GM18868 (cell line): ENCODE data around the gene GLYAT.
"Not testable (repeated sequence)": the region's sequence is repeated elsewhere in the genome, so short reads cannot be mapped to it uniquely, and the experiment has no call there.

ENCODE experiments used
- ATAC-seq: cut with Tn5 transposase; IDR thresholded peaks from one replicate; pipeline ENCODE4 v1.9.1; 2021; ENCODE audit warnings: mild to moderate bottlenecking, moderate library complexity; ENCODE audit not compliant: unreplicated experiment

GLYAT gene

DNA sequence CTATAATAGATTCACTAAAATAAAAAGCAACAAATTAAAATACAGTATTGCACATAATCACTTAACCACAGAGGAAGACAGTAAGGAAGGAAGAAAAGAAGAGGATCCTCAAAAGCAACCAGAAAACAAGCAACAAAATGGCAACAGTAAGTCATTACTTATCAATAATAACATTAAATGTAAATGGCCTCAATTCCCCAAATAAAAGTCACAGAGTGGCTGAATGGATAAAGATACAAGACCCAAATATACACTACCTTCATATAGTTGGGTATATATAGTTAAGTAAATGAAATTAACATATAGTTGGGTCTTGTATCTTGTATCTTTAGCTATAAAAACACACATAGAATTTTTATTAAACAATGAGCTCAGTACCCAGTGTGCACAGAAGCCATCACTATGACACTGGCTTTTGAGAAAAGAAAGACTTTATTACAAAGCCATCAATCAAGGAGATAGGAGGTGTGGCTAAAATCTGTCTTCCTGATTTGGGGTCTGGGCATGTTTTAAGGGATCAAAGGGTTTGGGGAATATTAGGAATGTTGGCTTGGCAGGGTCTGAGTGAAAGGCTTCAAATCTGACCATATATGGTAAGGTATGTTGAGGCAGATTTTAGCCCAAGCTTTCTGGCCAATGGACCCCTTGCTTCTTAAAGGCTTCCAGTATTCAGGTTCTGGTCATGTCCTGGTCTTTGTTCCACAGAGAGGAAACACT, 13.4 kb upstream of the GLYAT start:
- ATAC-seq: no peak

DNA sequence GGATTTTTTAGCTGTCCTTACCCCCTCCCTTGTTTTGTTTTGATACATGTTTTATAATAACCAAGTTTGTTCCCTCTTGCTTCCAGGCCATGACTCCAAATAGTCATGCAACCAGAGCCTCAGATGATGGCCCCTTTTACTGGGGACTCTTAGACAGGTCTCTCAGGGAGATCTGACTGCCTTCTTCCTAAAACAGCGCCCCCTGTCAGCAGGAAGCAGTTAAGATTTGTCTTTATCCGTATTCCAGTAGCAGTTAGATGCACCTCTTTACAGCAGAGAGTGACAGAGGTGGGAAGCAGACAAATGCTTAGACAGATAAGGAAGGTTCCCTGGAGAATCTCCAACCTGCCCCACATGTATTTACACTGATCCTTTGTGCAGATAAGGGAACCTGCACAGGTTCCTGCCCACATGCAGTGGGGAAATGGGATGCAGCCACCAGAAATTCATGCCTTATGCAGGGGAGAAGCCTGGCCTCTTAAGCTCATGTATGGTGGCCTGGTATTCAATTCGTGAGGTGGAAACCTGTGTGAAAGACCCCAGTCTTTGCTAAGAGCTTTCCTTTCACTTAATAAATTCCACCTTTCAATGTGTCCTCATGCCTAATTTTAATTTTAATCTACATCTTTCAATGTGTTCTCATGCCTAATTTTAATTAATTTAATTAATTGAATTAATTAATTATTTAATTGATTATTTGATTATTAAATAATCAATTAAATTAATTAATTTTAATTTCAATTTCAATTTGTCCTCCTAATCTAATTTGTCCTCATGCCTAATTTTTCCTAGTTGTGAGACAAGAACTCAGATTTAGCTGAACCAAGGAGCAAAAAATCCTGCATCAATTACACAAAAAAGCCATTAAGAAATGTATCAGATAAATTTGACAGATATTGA, 11.5 kb upstream of the GLYAT start:
- no peak for ATAC-seq

DNA sequence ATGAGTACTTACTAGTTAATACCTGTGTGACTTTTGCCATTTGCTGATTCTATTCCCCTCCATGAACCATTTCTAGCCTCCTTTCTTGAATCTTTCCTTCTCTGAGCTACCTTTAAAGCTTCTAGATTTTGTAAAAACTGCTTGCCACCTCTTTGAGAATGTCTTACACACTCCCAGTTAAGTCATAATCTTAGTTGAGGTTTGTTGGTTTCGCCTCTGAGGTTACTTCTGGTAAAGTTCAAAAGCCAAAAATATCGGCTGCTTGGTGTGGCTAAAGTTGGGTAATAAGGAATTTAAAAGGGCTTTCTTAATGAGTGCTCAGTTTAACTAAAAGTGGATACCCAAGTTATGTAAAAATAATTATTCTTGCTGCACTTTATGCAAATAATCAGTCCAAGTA, 10.4 kb upstream of the GLYAT start:
- ATAC-seq: no peak

DNA sequence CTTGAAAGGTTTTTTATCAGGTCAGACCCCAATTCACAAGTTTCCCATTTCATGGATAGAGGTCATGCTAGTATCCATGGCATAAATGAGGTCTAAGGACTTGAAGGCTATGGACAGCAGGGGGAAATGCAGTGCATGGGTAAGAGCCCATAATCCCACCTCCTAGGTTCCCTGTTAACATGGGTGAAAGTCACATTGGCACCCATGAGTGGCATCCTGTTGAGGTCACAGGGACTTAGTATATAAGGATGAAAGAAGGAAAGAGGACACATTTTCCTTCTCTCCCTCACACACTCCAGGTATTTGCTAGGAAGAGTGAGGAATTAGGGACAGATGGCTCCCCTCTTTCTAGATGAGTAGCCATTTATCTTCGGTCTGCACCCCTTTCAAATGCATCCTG, 9.4 kb upstream of the GLYAT start:
- ATAC-seq: no peak

DNA sequence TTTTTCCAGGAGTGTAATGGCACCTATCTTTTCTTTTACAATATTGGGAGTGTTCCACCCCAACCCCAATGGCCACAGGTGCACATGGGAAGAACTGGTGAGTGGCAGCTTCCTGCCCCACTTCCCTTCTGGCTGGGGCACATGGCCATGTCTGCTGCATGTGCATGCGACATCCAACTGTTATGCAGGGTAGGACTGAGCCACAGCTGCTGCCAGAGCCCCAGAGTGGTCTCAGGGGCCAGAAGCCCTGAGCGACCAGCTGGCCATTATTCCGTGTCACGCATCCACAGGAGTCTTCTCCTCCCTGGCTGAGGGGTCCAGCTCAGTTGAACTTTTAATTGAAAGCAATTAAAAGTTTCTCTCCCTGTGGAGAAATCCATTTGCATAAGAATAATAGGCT, 8.7 kb upstream of the GLYAT start:
- ATAC-seq: no peak

DNA sequence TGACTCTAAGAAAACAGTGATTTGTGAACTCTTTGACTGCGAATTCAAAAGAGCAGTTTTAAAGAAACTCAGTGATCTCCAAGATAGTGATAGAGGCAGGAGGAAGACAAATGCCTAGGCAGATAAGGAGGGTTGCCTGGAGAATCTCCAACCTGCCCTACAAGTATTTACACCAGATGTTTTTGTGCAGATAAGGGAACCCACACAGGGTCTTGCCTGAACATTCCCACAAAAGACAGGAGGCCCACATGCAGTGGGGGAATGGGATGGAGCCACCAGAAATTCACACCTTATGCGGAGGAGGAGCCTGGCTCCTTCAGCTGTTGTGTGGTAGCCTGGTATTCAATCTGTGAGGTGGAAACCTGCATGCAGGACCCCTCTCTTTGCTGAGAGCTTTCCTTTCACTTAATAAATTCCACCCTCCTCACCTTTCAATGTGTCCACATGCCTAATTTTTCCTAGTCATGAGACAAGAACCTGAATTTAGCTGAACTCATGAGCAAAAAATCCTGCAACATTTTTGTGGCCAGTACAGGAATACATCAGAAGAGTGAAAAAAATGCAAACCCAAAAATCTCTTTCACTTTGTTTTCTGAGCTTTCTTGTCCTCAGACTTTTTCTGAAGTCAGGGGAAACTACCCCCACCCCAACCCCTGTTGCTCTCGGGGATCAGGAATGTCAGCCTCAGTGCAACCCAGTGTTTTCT, 8.1 kb upstream of the GLYAT start:
- ATAC-seq: no peak

DNA sequence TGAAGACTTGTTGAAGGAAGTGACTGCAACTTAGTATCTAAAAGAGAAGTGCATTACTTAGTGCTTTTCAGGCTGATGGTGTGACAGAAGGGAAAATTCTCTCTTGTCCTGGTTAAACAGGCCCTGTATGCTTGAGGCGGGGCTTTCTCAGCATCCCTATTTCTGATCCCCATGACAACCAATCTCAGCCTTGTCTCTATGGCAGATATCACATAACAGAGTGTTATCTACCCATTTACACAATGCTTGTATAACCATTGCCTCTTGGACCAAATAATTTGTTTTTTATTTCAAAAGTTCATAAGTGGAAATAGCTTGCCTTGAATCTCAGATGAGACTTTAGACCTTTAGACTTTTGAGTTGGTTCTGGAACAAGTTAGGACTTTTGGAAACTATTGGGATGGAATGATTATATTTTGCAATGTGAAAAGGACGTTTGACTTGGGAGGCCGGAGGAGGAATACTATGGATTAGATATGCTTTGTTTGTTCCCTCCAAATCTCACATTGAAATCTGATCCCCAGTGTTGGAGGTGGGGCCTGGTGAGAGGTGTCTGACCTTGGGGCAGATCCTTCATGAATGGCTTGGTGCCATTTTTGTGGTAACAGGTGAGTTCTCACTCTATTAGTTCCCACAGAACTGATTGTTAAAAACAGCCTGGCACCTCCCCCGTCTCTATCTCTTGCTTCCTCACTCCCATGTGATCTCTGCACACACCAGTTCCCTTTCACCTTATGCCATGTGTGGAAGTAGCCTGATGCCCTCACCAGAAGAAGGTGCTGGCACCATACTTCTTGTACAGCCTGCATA, 3.1 kb upstream of the GLYAT start:
- ATAC-seq: no peak

DNA sequence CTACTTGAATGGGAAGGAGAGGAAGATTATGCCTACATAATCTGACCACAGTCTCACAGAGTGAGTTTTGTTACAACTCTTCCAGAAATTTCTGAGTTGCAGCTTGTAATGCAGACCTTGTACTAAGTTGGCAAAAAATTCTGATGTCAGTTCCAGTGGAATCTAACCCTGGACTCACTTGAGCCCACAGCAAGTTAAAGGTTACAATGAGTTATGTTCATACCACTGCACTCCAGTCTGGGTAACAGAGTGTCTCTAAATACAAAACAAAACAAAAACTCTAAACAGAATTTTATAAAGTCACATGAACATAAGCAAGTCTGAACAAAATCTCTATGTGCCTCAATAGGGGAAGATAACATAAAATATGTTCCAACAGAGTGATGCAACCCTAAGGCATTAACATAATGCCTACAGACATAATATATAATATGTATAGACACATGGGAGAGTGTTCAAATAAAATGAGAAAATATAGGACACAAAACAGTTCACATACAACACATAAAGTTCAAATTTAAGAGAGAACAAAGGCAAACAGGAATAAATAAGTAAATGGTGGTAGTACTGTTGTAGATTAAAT, 1.1 kb downstream of the GLYAT start:
- ATAC-seq: no peak

DNA sequence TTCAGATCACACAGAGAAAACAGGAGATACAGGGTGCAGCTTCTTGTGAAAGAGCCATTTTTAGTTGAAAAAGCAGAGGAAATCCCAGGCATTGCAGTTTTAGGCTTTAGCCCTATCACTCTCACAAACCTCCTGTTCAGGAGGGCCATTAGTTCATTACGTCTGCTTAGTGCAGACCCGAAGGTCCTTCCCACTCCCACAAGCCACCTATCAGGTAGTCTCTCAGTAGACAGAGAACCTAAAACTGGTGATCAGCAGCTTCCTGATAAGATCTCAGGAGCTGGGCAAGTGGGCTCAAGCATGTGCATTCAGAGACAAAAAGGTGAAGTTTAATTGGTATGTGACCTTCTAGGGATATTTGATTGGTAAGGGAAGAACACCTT, 4.3 kb downstream of the GLYAT start:
- no peak for ATAC-seq

DNA sequence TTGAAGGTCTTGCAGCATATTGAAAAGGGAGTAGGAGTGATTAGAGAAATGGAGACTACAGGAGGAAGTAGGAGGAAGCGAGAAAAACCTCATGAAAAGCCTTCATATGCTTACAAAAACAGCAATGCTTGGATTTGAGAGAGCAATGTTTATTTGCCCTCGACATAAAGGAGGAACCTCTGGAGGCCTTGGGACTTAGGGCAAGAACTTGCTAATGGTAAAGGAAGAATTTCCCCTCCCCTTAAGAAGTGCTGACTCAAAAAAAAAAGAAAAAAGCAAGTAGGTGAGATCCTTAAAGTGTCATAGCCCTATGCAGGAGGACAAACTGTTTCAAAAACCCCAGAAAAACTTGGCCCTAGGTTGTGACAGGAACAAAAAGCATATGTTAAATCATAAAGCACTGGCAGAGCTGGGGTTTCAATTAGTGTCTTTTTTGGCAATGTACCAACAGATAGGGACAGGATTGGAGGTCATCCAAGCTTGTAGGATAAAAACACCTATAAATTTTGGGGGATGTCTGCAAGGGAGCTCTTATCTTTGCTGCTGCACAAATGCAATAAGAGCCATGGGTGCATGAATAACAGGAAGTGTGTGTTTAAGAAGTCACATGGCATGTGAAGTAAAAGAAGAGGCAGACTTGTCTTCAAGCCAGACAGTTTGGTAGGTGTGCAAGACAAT, 4.9 kb downstream of the GLYAT start:
- no peak for ATAC-seq

DNA sequence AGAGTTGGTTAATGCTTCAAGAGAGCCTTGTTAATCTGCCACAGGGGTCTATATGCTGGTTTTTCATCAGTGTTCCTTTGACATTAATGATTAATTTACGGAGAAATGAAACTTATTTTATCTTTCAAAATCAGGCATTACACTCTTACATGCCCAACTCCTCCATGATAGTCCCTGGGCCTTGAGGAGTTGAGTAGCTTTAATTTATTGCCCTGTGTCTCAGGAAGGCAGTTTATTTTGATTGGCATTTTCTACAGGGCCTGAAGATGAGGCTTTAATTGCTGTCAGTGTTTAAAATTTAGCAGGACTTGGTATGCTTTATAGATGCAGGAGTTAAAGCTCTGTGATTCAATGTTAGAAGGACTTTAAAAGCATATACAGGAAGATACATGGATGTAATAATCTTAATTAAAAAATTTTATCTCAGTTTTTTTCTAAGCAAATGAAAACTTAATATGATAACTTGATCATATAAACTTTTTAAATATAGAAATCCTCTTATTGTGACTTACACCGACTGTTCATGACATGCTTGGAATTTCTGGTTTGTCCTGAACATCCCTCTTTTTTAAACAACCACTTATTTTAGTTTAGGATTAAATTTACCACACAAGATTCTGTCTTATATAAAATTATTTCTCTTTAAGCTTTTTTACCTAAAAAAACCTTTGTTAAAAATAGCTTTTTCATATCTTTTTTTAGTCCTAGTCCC, 12.2 kb downstream of the GLYAT start:
- ATAC-seq: no peak

DNA sequence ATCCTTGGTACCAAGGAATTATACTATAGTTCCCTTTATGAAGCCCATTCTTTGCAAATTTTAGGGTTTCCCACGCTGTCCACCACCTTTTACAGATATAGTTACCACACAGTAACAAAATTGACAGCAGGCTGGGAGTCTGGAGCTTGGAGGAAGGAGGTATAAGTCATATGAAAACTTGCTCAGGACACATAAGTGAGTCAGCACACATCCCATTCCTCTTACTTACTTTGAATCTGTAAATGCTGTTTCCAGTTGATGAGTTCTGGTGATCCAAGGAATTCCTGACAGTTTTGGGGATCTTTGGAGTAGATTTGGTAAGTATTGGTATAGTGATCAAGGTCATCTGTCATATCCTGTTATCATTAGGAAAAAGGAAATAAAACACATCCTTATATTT, 19.2 kb downstream of the GLYAT start:
- ATAC-seq: no peak

DNA sequence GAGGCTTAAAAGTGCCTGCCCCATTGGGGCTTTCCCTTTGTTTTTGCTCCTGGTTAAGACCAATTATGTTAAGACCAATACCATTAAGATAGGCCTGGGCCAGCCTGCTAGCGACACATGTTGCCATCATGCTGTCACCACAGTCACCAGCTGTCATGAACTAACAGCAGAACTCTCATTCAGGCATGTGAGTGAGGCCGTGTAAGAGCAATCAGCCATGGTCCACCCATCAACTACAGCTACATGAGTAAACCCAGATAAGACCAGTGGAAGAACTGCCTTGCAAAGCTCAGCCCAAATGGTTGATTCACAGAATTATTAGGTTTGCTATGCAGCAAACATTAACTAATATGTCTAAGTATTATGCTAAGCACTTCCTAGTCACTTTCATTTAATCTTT, 19.9 kb downstream of the GLYAT start:
- no peak for ATAC-seq

DNA sequence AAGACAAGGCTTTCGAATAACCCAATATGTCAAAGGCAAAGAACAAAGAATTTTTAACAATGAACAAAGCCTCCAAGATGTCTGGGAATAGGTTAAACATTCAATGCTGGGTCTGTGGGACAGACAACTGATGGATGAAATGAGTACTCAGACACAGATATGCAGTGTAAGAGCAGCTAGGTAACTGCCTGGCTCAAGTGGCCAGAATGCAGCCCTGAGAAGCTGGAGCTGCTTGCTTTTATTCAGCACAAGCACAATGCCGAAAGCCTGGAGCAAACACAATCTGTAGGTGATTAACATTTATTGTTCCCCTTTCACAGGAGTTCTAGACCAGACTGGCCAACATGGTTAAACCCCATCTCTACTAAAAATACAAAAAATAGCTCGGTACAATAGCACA, 24.0 kb downstream of the GLYAT start:
- ATAC-seq: no peak

DNA sequence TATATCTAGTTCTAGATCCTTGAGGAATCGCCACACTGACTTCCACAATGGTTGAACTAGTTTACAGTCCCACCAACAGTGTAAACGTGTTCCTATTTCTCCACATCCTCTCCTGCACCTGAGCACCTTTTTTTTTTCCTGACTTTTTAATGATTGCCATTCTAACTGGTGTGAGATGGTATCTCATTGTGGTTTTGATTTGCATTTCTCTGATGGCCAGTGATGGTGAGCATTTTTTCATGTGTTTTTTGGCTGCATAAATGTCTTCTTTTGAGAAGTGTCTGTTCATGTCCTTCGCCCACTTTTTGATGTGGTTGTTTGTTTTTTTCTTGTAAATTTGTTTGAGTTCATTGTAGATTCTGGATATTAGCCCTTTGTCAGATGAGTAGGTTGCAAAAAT, 34.9 kb downstream of the GLYAT start:
- ATAC-seq: not testable (repeated sequence)

DNA sequence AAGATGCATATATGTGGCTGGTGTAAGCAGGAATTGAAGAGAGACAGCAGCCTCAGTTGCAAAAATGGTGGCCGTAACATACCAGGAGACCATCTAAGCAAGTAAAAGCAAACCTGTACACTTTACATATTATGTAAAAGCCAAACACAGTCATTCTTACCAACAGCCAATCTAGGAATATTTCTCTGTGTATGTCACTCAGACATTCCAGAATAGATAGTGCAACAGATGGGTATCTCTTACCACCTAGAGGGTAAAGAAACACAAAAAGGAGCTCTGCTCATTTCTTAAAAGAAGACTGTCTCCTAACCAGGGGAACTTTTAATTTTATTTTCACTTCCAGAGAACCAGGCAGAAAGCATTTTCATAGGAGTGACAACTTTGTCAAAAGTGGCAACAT, 38.7 kb downstream of the GLYAT start:
- ATAC-seq: no peak

DNA sequence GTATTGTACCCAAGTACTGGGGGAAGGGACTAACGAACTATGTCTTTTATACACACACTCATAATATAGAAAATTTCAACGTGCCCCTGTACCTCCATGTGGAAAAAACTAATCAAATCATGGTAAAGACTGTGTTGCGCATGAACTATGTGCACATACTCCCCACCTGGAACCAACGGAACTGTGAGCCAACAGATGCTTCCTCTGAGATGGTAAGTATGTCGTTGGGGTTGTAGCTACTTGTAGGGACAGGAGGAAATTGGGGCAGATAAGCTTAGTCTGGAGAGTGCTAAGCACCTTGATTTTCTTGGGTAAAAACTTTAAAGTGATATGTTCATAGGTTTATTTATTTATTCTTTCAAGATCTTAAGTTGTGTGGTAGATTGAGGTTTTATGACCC, 40.1 kb downstream of the GLYAT start:
- no peak for ATAC-seq

DNA sequence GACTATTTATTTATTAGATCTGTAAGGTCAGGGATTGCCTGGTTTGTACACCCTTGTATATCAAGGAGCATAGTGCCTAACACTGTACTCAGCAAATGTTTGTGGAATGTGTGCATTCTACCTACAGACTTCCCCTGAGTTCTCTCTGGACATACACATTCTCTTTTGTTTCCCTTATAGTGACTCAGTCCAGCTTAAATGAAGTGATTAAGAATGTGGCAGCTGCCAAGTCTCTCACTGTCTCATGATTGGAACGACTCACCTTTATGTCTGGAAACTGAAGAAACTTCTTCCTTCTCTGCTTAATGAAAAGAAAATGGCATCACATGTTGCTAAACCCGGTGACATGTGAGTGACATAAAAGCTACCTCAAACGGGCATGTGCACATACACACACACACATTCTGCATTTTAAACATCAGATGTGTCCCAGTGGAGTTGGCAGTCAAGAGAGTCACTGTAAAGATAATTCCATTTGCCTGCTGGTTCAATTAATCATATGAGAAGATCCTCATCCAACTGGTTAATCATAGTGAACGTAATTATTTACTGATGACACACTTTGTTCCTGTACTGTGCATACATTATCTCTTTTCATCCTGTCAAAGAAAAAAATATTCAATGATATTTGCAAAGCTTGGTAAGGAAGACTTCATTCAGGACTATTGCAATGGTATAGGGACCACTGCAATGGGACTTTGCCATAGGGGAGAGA, 42.8 kb downstream of the GLYAT start:
- no peak for ATAC-seq
